Epithelial cell of esophagus (primary cell): ENCODE data around the gene SMYD3.

Experiments used
- DNase-seq: peaks from one replicate; pipeline ENCODE4 v3.0.0; 2010; ENCODE audit warnings: low read depth
- H3K4me3 ChIP-seq: 2 replicates; pipeline ENCODE4 v1.5.1; 2011; ENCODE audit warnings: mild to moderate bottlenecking, low read length, control low read depth
- CTCF ChIP-seq: IDR thresholded peaks from 2 replicates; pipeline ENCODE4 v1.5.1; 2011; ENCODE audit warnings: low read depth, mild to moderate bottlenecking, low read length, control low read depth, inconsistent platforms; ENCODE audit not compliant: insufficient read depth; ENCODE audit errors: missing control alignments

Gene SMYD3

DNA sequence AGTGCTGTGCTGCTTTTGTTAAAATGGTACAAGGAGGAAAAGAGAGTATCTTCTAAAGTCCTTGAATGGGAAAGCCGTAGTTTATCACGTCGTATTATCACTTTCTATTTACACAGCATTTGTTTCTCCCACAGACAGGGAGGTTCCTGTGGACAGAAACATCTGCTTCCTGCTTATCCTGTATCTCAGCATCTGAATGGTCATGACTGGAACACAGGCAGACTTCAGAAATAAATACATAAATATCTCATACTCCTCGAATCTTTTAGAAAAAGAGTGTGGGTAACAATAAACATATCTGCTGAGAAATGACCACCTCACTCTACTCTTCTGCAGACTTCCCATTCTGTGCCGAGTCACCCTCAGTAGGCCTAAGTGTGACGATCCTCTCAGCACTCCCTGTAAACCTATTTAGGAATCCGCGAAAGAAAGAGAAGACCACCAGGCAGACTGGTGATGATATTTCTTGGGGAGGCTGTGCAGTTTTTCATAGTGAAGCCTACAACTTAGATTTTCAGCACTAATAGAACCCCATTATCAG lies 393.5 kb downstream of the SMYD3 start:
- DNase-seq = no peak
- H3K4me3 ChIP-seq = no peak overlapping the region
- TF ChIP-seq CTCF = no peak

- no peak for DNase-seq
- no peak overlapping the region for H3K4me3 ChIP-seq
- TF ChIP-seq CTCF = no peak
Measured at GRCh38 chr1:246111570-246111969, 395.5 kb downstream of the SMYD3 start.

GRCh38 chr1:246110343-246111219 lies 396.5 kb downstream of the SMYD3 start:
- peak; percentile 16 for DNase-seq
- no peak for TF ChIP-seq CTCF
- H3K4me3 ChIP-seq = no peak overlapping the region

DNA sequence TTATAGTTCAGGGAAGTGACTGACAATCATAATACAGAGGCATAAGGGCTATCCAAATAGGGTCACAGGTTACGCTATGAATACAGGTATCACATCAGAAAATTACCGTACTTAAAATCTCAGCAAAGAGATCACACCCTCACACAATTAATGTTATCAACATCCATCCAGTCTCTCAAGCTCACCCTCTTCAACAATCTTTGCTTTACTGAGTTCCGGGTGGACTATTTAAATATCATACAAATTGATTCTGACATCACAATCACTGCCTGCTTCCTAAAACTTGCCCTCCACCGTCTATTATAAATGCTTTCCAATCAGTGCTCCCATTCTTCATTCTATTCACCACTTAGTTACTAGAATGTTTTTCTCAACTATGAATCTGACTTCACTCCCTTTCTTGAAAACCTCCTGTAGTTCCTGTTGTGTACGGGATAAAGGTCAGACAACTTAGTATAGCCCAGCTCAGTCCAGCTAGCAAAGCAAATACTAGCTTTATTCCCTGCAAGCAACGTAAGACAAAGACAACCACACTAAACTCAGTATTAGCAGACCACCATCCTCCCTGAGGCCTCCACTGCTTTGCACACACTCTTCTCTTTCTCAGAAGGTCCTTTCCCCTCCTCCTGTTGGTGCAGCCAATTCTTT lies 398.7 kb downstream of the SMYD3 start:
- TF ChIP-seq CTCF = no peak

DNA sequence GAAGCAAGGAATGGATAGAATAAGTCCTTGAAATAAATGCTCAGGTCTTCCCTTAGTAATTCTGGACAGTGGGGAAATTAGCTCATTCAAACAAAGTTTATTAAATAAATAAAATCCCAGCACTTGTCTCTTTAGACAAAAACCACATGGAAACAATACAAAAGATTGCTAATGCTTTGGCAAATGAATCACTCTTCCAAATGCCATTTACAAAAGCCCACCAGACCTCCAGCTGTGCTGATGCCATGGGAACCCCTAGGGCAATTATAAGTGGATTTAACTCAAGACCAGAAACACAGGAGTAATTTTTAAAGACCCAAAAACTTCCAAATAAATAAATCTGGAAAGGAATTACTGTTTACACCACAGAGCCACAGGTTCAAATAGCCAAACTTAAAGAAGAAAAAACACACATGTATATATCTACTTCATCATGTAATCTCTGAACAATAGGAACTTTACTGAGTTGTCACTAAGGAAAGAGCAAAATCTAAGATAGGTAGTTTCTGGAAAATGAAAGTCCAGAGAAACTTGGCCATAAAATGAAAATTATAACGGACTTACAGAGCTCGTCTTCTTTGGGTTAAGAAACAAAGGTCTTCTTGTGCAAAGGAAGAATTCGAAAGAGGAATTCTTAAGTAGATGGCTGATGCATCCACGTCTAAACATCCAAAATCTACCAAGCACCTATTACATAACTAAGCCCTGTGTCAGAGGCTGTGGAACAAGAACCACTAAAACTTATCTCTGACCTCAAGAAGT lies 399.4 kb downstream of the SMYD3 start:
- DNase-seq = no peak
- TF ChIP-seq CTCF = no peak

More for the DNA sequence above, 398.7 kb downstream of the SMYD3 start:
- DNase-seq = no peak
- no peak overlapping the region for H3K4me3 ChIP-seq

DNA sequence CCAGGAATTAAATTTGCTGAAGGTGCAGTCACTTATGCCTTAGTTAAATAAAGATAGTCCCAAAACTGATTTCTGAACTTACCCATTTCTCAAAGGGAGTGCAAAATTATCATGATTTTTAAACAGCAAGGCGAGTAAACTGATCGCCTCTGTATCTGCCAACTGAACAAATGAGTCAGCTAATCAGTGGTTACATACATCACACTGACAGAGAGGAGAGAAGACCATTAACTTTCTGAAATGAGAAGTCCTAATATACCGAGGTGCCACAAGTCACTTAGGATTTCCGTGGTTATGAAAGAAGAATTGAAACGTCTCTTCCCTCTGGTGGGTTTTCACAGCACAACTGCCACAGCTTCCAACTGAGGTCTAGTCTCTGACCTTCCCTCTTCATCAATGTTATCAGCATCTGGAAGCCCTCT lies 400.7 kb downstream of the SMYD3 start:
- DNase-seq = no peak
- no peak overlapping the region for H3K4me3 ChIP-seq
- no peak for TF ChIP-seq CTCF

More for the DNA sequence above, 399.4 kb downstream of the SMYD3 start:
- no peak overlapping the region for H3K4me3 ChIP-seq
